ACC112 (cell line): Measurements from ENCODE around the gene TTLL12.

Experiments
- H2AFZ ChIP-seq: fragments of 200-600 bp; sonication (generic); one replicate; pipeline ENCODE4 v1.6.0; 2017; ENCODE audit warnings: antibody characterized with exemption, low read length; ENCODE audit not compliant: unreplicated experiment
- H3K27ac ChIP-seq: fragments of 200-600 bp; sonication (generic); 2 replicates; pipeline ENCODE4 v1.5.1; 2014; ENCODE audit warnings: low read depth, mild to moderate bottlenecking, antibody characterized with exemption, low read length, moderate library complexity
- H3K27me3 ChIP-seq: fragments of 200-600 bp; sonication (generic); 2 replicates; pipeline ENCODE4 v1.6.1; 2014; ENCODE audit warnings: mild to moderate bottlenecking, antibody characterized with exemption, low read length, moderate library complexity, mixed read lengths; ENCODE audit not compliant: insufficient read depth
- H3K36me3 ChIP-seq: fragments of 200-600 bp; sonication (generic); 2 replicates; pipeline ENCODE4 v1.6.1; 2016; ENCODE audit warnings: mild to moderate bottlenecking, antibody characterized with exemption, low read length, moderate library complexity, mixed read lengths; ENCODE audit not compliant: insufficient read depth
- H3K4me1 ChIP-seq: fragments of 200-600 bp; sonication (generic); one replicate; pipeline ENCODE4 v1.6.1; 2016; ENCODE audit warnings: low read length, mixed read lengths; ENCODE audit not compliant: insufficient read depth, unreplicated experiment, control insufficient read depth
- H3K4me3 ChIP-seq: fragments of 200-600 bp; sonication (generic); 2 replicates; pipeline ENCODE4 v1.5.1; 2014; ENCODE audit warnings: mild to moderate bottlenecking, low read depth, low read length
- H3K79me2 ChIP-seq: fragments of 200-600 bp; sonication (generic); one replicate; pipeline ENCODE4 v1.6.0; 2016; ENCODE audit warnings: low read length; ENCODE audit not compliant: control insufficient read depth, unreplicated experiment, insufficient read depth

Gene TTLL12

GRCh38 chr22:43136801-43137200 lies 50.1 kb downstream of the TTLL12 start:
- no peaks in the 10 kb centered on the region for H3K36me3 ChIP-seq
- H3K79me2 ChIP-seq = peaks cover 2% of the 10 kb centered on the region
- no peaks in the 10 kb centered on the region for H3K4me1 ChIP-seq
- no peak overlapping the region for H3K4me3 ChIP-seq
- H3K27me3 ChIP-seq = no peaks in the 10 kb centered on the region
- H3K27ac ChIP-seq = no peak overlapping the region
- H2AFZ ChIP-seq = no peak overlapping the region

- Histone ChIP-seq H3K27me3 (no peaks in the 10 kb centered on the region), H3K4me3 (no peak overlapping the region), H3K4me1 (no peaks in the 10 kb centered on the region), H2AFZ (no peak overlapping the region), H3K79me2 (no peaks in the 10 kb centered on the region), H3K27ac (no peak overlapping the region), H3K36me3 (no peaks in the 10 kb centered on the region)
Measured at GRCh38 chr22:43136255-43136654, 50.7 kb downstream of the TTLL12 start.

- no peaks in the 10 kb centered on the region for H3K4me1 ChIP-seq
- no peak overlapping the region for H2AFZ ChIP-seq
- H3K79me2 ChIP-seq = no peaks in the 10 kb centered on the region
- H3K27me3 ChIP-seq = no peaks in the 10 kb centered on the region
- H3K36me3 ChIP-seq = no peaks in the 10 kb centered on the region
- H3K27ac ChIP-seq = no peak overlapping the region
- no peak overlapping the region for H3K4me3 ChIP-seq
Measured at GRCh38 chr22:43135565-43135964, 51.4 kb downstream of the TTLL12 start.

GRCh38 chr22:43134553-43134952 lies 52.4 kb downstream of the TTLL12 start:
- no peaks in the 10 kb centered on the region for H3K4me1 ChIP-seq
- H3K79me2 ChIP-seq = no peaks in the 10 kb centered on the region
- H3K36me3 ChIP-seq = no peaks in the 10 kb centered on the region
- no peaks in the 10 kb centered on the region for H3K27me3 ChIP-seq
- H2AFZ ChIP-seq = no peak overlapping the region
- no peak overlapping the region for H3K27ac ChIP-seq
- no peak overlapping the region for H3K4me3 ChIP-seq

GRCh38 chr22:43133401-43133800 lies 53.5 kb downstream of the TTLL12 start:
- Histone ChIP-seq H2AFZ (no peak overlapping the region), H3K27ac (no peak overlapping the region), H3K27me3 (no peaks in the 10 kb centered on the region), H3K36me3 (no peaks in the 10 kb centered on the region), H3K4me3 (no peak overlapping the region), H3K4me1 (no peaks in the 10 kb centered on the region), H3K79me2 (no peaks in the 10 kb centered on the region)

- Histone ChIP-seq H3K79me2 (no peaks in the 10 kb centered on the region), H3K36me3 (no peaks in the 10 kb centered on the region), H2AFZ (no peak overlapping the region), H3K27ac (no peak overlapping the region), H3K4me3 (no peak overlapping the region), H3K27me3 (no peaks in the 10 kb centered on the region), H3K4me1 (peaks cover 5% of the 10 kb centered on the region)
Measured at GRCh38 chr22:43131773-43132501, 55.0 kb downstream of the TTLL12 start.

GRCh38 chr22:43129426-43130425 lies 57.2 kb downstream of the TTLL12 start:
- Histone ChIP-seq H3K27me3 (no peaks in the 10 kb centered on the region), H3K4me1 (peaks cover 12% of the 10 kb centered on the region), H3K36me3 (no peaks in the 10 kb centered on the region), H3K4me3 (no peak overlapping the region), H2AFZ (no peak overlapping the region), H3K79me2 (no peaks in the 10 kb centered on the region), H3K27ac (no peak overlapping the region)

GRCh38 chr22:43128928-43129424 lies 58.0 kb downstream of the TTLL12 start:
- H3K79me2 ChIP-seq = no peaks in the 10 kb centered on the region
- H3K4me3 ChIP-seq = no peak overlapping the region
- H3K27me3 ChIP-seq = no peaks in the 10 kb centered on the region
- peaks cover 12% of the 10 kb centered on the region for H3K4me1 ChIP-seq
- H3K36me3 ChIP-seq = no peaks in the 10 kb centered on the region
- no peak overlapping the region for H3K27ac ChIP-seq
- H2AFZ ChIP-seq = no peak overlapping the region

- Histone ChIP-seq H3K27ac (no peak overlapping the region), H3K4me3 (no peak overlapping the region), H3K27me3 (no peaks in the 10 kb centered on the region), H3K36me3 (no peaks in the 10 kb centered on the region), H2AFZ (no peak overlapping the region), H3K4me1 (peaks cover 12% of the 10 kb centered on the region), H3K79me2 (no peaks in the 10 kb centered on the region)
Measured at GRCh38 chr22:43128116-43128515, 58.8 kb downstream of the TTLL12 start.

GRCh38 chr22:43127166-43127908 lies 59.6 kb downstream of the TTLL12 start:
- no peak overlapping the region for H3K4me3 ChIP-seq
- no peaks in the 10 kb centered on the region for H3K27me3 ChIP-seq
- H3K27ac ChIP-seq = no peak overlapping the region
- peaks cover 12% of the 10 kb centered on the region for H3K4me1 ChIP-seq
- H2AFZ ChIP-seq = no peak overlapping the region
- no peaks in the 10 kb centered on the region for H3K36me3 ChIP-seq
- no peaks in the 10 kb centered on the region for H3K79me2 ChIP-seq
